GM12878 (cell line): ENCODE results near the gene ADGRG7. TPM values are rescaled to one million over a fixed set of nuclear protein-coding genes. Genes with fewer than 3 reads are reported as not detected.
A peak's percentile ranks its signal among the peaks of the same experiment; 100 is the strongest.

Experiments
- ATAC-seq: fragments of 200-7000 bp; cut with Tn5 transposase; 3 replicates; pipeline ENCODE4 v1.9.1; 2020; ENCODE audit warnings: mild to moderate bottlenecking, moderate library complexity
- BruUV-seq: library from RNA; stranded (reverse); fragments of 400-500 nt; replicated peaks from 2 replicates; lab custom pipeline; 2021; lab: Mats Ljungman, UMichigan
- CTCF ChIA-PET: fragments of 300-600 bp; sonication (Branson Sonifier 250); formaldehyde crosslinking; extraction: SDS; loops from one replicate; lab custom pipeline; 2021; ENCODE audit warnings: inconsistent platforms; lab: Yijun Ruan, JAX
- POLR2A ChIA-PET: fragments of 350-600 bp; formaldehyde crosslinking; extraction: SDS; loops from one replicate; lab custom pipeline; 2021; ENCODE audit warnings: inconsistent platforms; lab: Charles Lee
- RAD21 ChIA-PET: fragments of 300-600 bp; sonication (Branson Sonifier 250); formaldehyde crosslinking; loops from one replicate; lab custom pipeline; 2023; ENCODE audit warnings: antibody characterized with exemption; ENCODE audit not compliant: unreplicated experiment; lab: Charles Lee
- SMC1A ChIA-PET: fragments of 300-600 bp; sonication (Branson Sonifier 250); formaldehyde crosslinking; loops from one replicate; lab custom pipeline; 2023; ENCODE audit not compliant: unreplicated experiment, uncharacterized antibody; lab: Charles Lee
- DNase-seq: peaks from one replicate; pipeline ENCODE4 v3.0.0-alpha.2; 2011; ENCODE audit warnings: low read depth, low spot score
- FAIRE-seq: peaks from 3 replicates; lab custom pipeline; 2011; peaks lifted over from hg19 to GRCh38; lab: Jason Lieb, UNC
- H2AFZ ChIP-seq: 2 replicates; pipeline ENCODE4 v1.6.0; 2011; ENCODE audit warnings: low read depth, low read length, control low read depth; ENCODE audit not compliant: control insufficient read depth
- H3K27ac ChIP-seq: 2 replicates; pipeline ENCODE4 v1.5.1; 2011; ENCODE audit warnings: control low read depth; ENCODE audit not compliant: control insufficient read depth, insufficient read depth
- H3K27me3 ChIP-seq, 2 experiments: replicated peaks in 1 of 2; 2 replicates each; pipeline versions ENCODE4 v1.6.0 to v1.6.1; 2011; ENCODE audit warnings: low read length in 1 of 2; ENCODE audit not compliant: control insufficient read depth in 2 of 2, insufficient read depth in 2 of 2
- H3K36me3 ChIP-seq, 2 experiments: 2 replicates each; pipeline ENCODE4 v1.5.1; 2011; ENCODE audit warnings: low read length in 1 of 2; ENCODE audit not compliant: control insufficient read depth in 2 of 2, insufficient read depth in 2 of 2
- H3K4me1 ChIP-seq: 2 replicates; pipeline ENCODE4 v1.6.1; 2011; ENCODE audit warnings: mild to moderate bottlenecking, low read length, moderate library complexity, mixed read lengths; ENCODE audit not compliant: control insufficient read depth, insufficient read depth
- H3K4me2 ChIP-seq: 2 replicates; pipeline ENCODE4 v1.6.0; 2011; ENCODE audit warnings: control low read depth; ENCODE audit not compliant: control insufficient read depth, insufficient read depth
- H3K4me3 ChIP-seq: fragments of 200-600 bp; sonication (generic); 2 replicates; pipeline ENCODE4 v1.5.1; 2016
- H3K79me2 ChIP-seq: 2 replicates; pipeline ENCODE4 v1.6.0; 2011; ENCODE audit warnings: low read length; ENCODE audit not compliant: control insufficient read depth, insufficient read depth
- H3K9ac ChIP-seq: 2 replicates; pipeline ENCODE4 v1.8.0; 2011; ENCODE audit warnings: low read length, control low read depth, mixed read lengths; ENCODE audit not compliant: control insufficient read depth, insufficient read depth
- H3K9me3 ChIP-seq: replicated peaks from 3 replicates; pipeline ENCODE4 v1.5.1; 2011; ENCODE audit warnings: mild to moderate bottlenecking, low read length; ENCODE audit not compliant: control insufficient read depth, insufficient read depth
- H4K20me1 ChIP-seq: 2 replicates; pipeline ENCODE4 v1.6.0; 2011; ENCODE audit not compliant: control insufficient read depth, insufficient read depth
- BCL11A ChIP-seq: IDR thresholded peaks from 2 replicates; pipeline ENCODE4 v1.6.1; 2011; ENCODE audit warnings: low read depth, low read length
- BHLHE40 ChIP-seq, 2 experiments: fragments of 450-650 bp in 1 of 2; IDR thresholded peaks; 2 replicates each; pipeline ENCODE4 v1.6.1; 2011 to 2017; ENCODE audit warnings: low read depth in 2 of 2, borderline replicate concordance in 1 of 2, improper control_type of control experiment in 1 of 2, low read length in 1 of 2, mild to moderate bottlenecking in 1 of 2
- BMI1 ChIP-seq: fragments of 450-650 bp; IDR thresholded peaks from 2 replicates; pipeline ENCODE4 v1.6.1; 2016; ENCODE audit warnings: mild to moderate bottlenecking, moderate library complexity, borderline replicate concordance
- BRCA1 ChIP-seq: IDR thresholded peaks from 2 replicates; pipeline ENCODE4 v1.6.1; 2011; ENCODE audit warnings: low read depth, low read length, improper control_type of control experiment
- CBFB ChIP-seq: IDR thresholded peaks from 2 replicates; pipeline ENCODE4 v1.6.1; 2016; ENCODE audit warnings: antibody characterized with exemption, low read depth
- CBX3 ChIP-seq: fragments of 200-600 bp; sonication (generic); IDR thresholded peaks from 2 replicates; pipeline ENCODE4 v1.6.1; 2016; ENCODE audit warnings: low read depth, borderline replicate concordance
- CHD4 ChIP-seq: fragments of 200-600 bp; sonication (generic); IDR thresholded peaks from 2 replicates; pipeline ENCODE4 v1.6.1; 2016; ENCODE audit warnings: mild to moderate bottlenecking
- CREB1 ChIP-seq: IDR thresholded peaks from 2 replicates; pipeline ENCODE4 v1.6.1; 2012; ENCODE audit warnings: low read depth, mild to moderate bottlenecking, inconsistent platforms
- CREM ChIP-seq: IDR thresholded peaks from 2 replicates; pipeline ENCODE4 v1.6.1; 2014; ENCODE audit warnings: antibody characterized with exemption, low read depth
- CTCF ChIP-seq, 3 experiments: IDR thresholded peaks in 2 of 3; conservative IDR thresholded peaks in 1 of 3; 2 replicates each; pipeline ENCODE4 v1.5.1; 2011; ENCODE audit warnings: low read depth in 3 of 3, low read length in 3 of 3, mild to moderate bottlenecking in 3 of 3, control low read depth in 2 of 3, moderate library complexity in 2 of 3, inconsistent platforms in 1 of 3, mixed read lengths in 1 of 3; ENCODE audit not compliant: control insufficient read depth in 2 of 3, insufficient read depth in 1 of 3; ENCODE audit errors: extremely low read depth in 1 of 3
- ETV6 ChIP-seq, 2 experiments: fragments of 450-650 bp in 1 of 2; IDR thresholded peaks in 1 of 2; conservative IDR thresholded peaks in 1 of 2; 2 replicates each; pipeline ENCODE4 v1.6.1; 2014; ENCODE audit warnings: antibody characterized with exemption in 1 of 2, borderline replicate concordance in 1 of 2, low read depth in 1 of 2, mild to moderate bottlenecking in 1 of 2, moderate library complexity in 1 of 2
- JUNB ChIP-seq: IDR thresholded peaks from 2 replicates; pipeline ENCODE4 v1.6.1; 2016; ENCODE audit warnings: antibody characterized with exemption, mild to moderate bottlenecking
- MXI1 ChIP-seq: fragments of 150-350 bp; IDR thresholded peaks from 2 replicates; pipeline ENCODE4 v1.6.1; 2011; ENCODE audit warnings: low read depth, mild to moderate bottlenecking, inconsistent platforms, low read length, improper control_type of control experiment
- NFIC ChIP-seq: IDR thresholded peaks from 2 replicates; pipeline ENCODE4 v1.6.1; 2012; ENCODE audit warnings: low read depth, mild to moderate bottlenecking, inconsistent platforms, low read length, moderate library complexity
- POLR2A ChIP-seq: IDR thresholded peaks from 2 replicates; pipeline ENCODE4 v1.6.1; 2011; ENCODE audit warnings: low read depth, mild to moderate bottlenecking, low read length
- SPI1 ChIP-seq: IDR thresholded peaks from 2 replicates; pipeline ENCODE4 v1.6.1; 2011; ENCODE audit warnings: low read depth, mild to moderate bottlenecking, low read length, moderate library complexity, borderline replicate concordance; ENCODE audit not compliant: insufficient read depth
- STAT3 ChIP-seq: IDR thresholded peaks from 2 replicates; pipeline ENCODE4 v1.6.1; 2011; ENCODE audit warnings: low read depth, low read length, improper control_type of control experiment
- ZNF687 ChIP-seq: fragments of 450-650 bp; IDR thresholded peaks from 2 replicates; pipeline ENCODE4 v1.6.1; 2017; ENCODE audit warnings: mild to moderate bottlenecking, moderate library complexity
- ZSCAN29 ChIP-seq: fragments of 450-650 bp; IDR thresholded peaks from 2 replicates; pipeline ENCODE4 v1.6.1; 2017; ENCODE audit warnings: mild to moderate bottlenecking, moderate library complexity
- WGBS: methylation state at CpG from one replicate; pipeline ENCODE4 v1.1.6; 2016; ENCODE audit warnings: low lambda C conversion rate; ENCODE audit not compliant: insufficient replicate concordance, insufficient coverage; ENCODE audit errors: missing lambda C conversion rate; 5-methylcytosine and 5-hydroxymethylcytosine counted together
- in situ Hi-C: fragments of 300-500 bp; cut with MboI; formaldehyde crosslinking; loops from 9 replicates; pipeline ENCODE4 v1.14.3; 2018; ENCODE audit warnings: mixed read lengths
- intact Hi-C: fragments of 100-400 bp; cut with micrococcal nuclease; formaldehyde crosslinking; loops from one replicate; pipeline ENCODE4 v1.14.2; 2022; ENCODE audit not compliant: unreplicated experiment
- polyA plus RNA-seq, 11 experiments: library from polyadenylated mRNA; depleted of rRNA in 4 of 11; unstranded in 6 of 11; stranded (reverse) in 5 of 11; fragments of >200 nt; fragmentation: Nextera tagmentation in 4 of 11; fragmentation: Illumina TruSeq in 1 of 11; extraction: Ambion mirVana in 4 of 11; extraction: Trizol in 1 of 11; gene quantifications; 1 replicate in 1 of 11; 2 replicates in 10 of 11; pipeline versions ENCODE4 v1.2.1 to v1.2.3, GENCODE V29; 2011 to 2016; ENCODE audit warnings: inconsistent platforms in 2 of 11, missing spikeins in 2 of 11, low read depth in 1 of 11
- total RNA-seq, 4 experiments: library from RNA; depleted of rRNA in 3 of 4; stranded (reverse); fragments of >200 nt in 3 of 4; fragmentation: Illumina TruSeq in 1 of 4; extraction: Trizol in 1 of 4; gene quantifications; 2 replicates each; pipeline versions ENCODE4 v1.2.1 to v1.2.3, GENCODE V29; 2013 to 2021

ADGRG7 gene
- total and polyA plus RNA-seq, 10 of the 15 experiments (the other 5 are each of a cell fraction or from before 2014, with no cell fraction given), result 0.02 to 0.21 (median 0.14) TPM; not detected in 7

GRCh38 chr3:100641471-100642032 is 32.2 kb downstream of the ADGRG7 start:
- in situ Hi-C loops, result no loop called here
- Histone ChIP-seq H3K4me2 (no peak overlapping the region), H3K9me3 (no peaks in the 10 kb centered on the region; the same call in 2 of the 3 replicates), H4K20me1 (no peaks in the 10 kb centered on the region), H2AFZ (no peak overlapping the region), H3K4me1 (no peaks in the 10 kb centered on the region), H3K79me2 (no peaks in the 10 kb centered on the region), H3K9ac (no peak overlapping the region), H3K27ac (no peak overlapping the region), H3K36me3 (no peaks in the 10 kb centered on the region), H3K4me3 (no peak overlapping the region), H3K27me3 (no peaks in the 10 kb centered on the region)
- ChIA-PET POLR2A (interaction anchor here (1.0 to 1.5 kb wide), 5 partner anchors 8 to 240 kb away, joined by 3 to 6 read pairs (median 4); partner anchors contain the start of genes LNP1 and TOMM70), RAD21 (interaction anchor here (0.5 to 4.6 kb wide), 13 partner anchors 9 to 954 kb away, joined by 3 to 24 read pairs (median 4); partner anchors contain the start of gene ADGRG7), SMC1A (interaction anchor here (0.6 to 4.1 kb wide), 16 partner anchors 9 to 381 kb away, joined by 3 to 30 read pairs (median 5); partner anchors contain the start of genes TBC1D23 and TFG), CTCF (interaction anchor here (0.9 to 4.5 kb wide), 9 partner anchors 8 to 178 kb away, joined by 3 to 27 read pairs (median 5); partner anchors contain the start of gene TFG)
- intact Hi-C loops, result loop anchor here (2.0 kb wide), 2 partner anchors 35 to 69 kb away; no protein-coding TSS in a partner anchor
- no TSS peak for BruUV-seq
- WGBS, result 19% methylated on average over 3 of the region's 3 CpGs
- FAIRE-seq (no peak), ATAC-seq (peak; percentile 91), DNase-seq (peak; percentile 24)
- 0 out of 2 replicates have a peak, but pooled peaks have one; percentile 20 for TF ChIP-seq JUNB
- peak; percentile 51 for TF ChIP-seq SPI1
- no peak for TF ChIP-seq ZSCAN29
- no peak for TF ChIP-seq BRCA1
- no peak for TF ChIP-seq ETV6 (conservative IDR thresholded peaks at IDR 0.05 in 1 of 2, IDR thresholded peaks at IDR 0.05 in 1 of 2; ENCODE audit: borderline replicate concordance in 1 of 2, low read depth in 1 of 2)
- peak; percentile 85 to 93 for TF ChIP-seq BHLHE40 (IDR thresholded peaks at IDR 0.05; ENCODE audit: borderline replicate concordance in 1 of 2, low read depth in 2 of 2, low read length in 1 of 2)
- peak; percentile 83 for TF ChIP-seq BMI1
- no peak for TF ChIP-seq STAT3
- TF ChIP-seq BCL11A, result peak; percentile 37
- no peak for TF ChIP-seq CBFB
- TF ChIP-seq CREM, result no peak
- no peak for TF ChIP-seq POLR2A
- peak; percentile 28; the same call in 1 of the 2 replicates for TF ChIP-seq ZNF687
- TF ChIP-seq CBX3, result no peak
- no peak for TF ChIP-seq CREB1
- no peak for TF ChIP-seq CHD4
- 0 out of 2 replicates have a peak, but pooled peaks have one; percentile 24 for TF ChIP-seq MXI1
- TF ChIP-seq CTCF (IDR thresholded peaks at IDR 0.05 in 2 of 3, conservative IDR thresholded peaks at IDR 0.05 in 1 of 3; ENCODE audit: control insufficient read depth in 2 of 3, extremely low read depth in 1 of 3, insufficient read depth in 1 of 3, low read depth in 3 of 3, low read length in 3 of 3), result no peak
- TF ChIP-seq NFIC, result peak; percentile 38; the same call in 1 of the 2 replicates
